HL-60 (cell line): ENCODE results near the gene SLC26A4.

Experiments
- GABPA ChIP-seq: IDR thresholded peaks from 2 replicates; pipeline ENCODE4 v1.6.1; 2012; ENCODE audit warnings: low read depth
- POLR2AphosphoS5 ChIP-seq: IDR thresholded peaks from 2 replicates; pipeline ENCODE4 v1.6.1; 2012; ENCODE audit warnings: low read depth
- REST ChIP-seq: IDR thresholded peaks from 2 replicates; pipeline ENCODE4 v1.6.1; 2012; ENCODE audit warnings: low read depth; ENCODE audit not compliant: insufficient replicate concordance
- SPI1 ChIP-seq: IDR thresholded peaks from 2 replicates; pipeline ENCODE4 v1.6.1; 2012; ENCODE audit warnings: low read depth, mild to moderate bottlenecking, borderline replicate concordance
- TF ChIP-seq, protein P1 (sequence below): IDR thresholded peaks from one replicate; pipeline ENCODE4 v1.5.1; 2011; ENCODE audit warnings: low read length, control low read depth, inconsistent platforms; ENCODE audit not compliant: insufficient read depth

- TF ChIP-seq, protein P1, sequence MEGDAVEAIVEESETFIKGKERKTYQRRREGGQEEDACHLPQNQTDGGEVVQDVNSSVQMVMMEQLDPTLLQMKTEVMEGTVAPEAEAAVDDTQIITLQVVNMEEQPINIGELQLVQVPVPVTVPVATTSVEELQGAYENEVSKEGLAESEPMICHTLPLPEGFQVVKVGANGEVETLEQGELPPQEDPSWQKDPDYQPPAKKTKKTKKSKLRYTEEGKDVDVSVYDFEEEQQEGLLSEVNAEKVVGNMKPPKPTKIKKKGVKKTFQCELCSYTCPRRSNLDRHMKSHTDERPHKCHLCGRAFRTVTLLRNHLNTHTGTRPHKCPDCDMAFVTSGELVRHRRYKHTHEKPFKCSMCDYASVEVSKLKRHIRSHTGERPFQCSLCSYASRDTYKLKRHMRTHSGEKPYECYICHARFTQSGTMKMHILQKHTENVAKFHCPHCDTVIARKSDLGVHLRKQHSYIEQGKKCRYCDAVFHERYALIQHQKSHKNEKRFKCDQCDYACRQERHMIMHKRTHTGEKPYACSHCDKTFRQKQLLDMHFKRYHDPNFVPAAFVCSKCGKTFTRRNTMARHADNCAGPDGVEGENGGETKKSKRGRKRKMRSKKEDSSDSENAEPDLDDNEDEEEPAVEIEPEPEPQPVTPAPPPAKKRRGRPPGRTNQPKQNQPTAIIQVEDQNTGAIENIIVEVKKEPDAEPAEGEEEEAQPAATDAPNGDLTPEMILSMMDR, result no peak
- TF ChIP-seq REST (no peak), SPI1 (no peak), POLR2AphosphoS5 (no peak), GABPA (no peak)
Measured at GRCh38 chr7:107687656-107688055, 27.0 kb downstream of the SLC26A4 start.
